ENCODE measurements around the gene B3GAT3.

B3GAT3 gene

GRCh38 chr11:62610814-62611704 is 10.7 kb downstream of the B3GAT3 start:
- peaks cover 40% of the 10 kb centered on the region for H3K36me3 ChIP-seq (ENCODE audit: control insufficient read depth, low read length)
- peaks cover 15% of the 10 kb centered on the region for H3F3A ChIP-seq (ENCODE audit: control insufficient read depth, insufficient read depth)
- no peaks in the 10 kb centered on the region for H3K27me3 ChIP-seq (ENCODE audit: control insufficient read depth, low read length)
- peaks cover 17% of the 10 kb centered on the region for H3K79me2 ChIP-seq (ENCODE audit: control insufficient read depth, low read length)
- TF ChIP-seq CTCF (IDR thresholded peaks at IDR 0.05; ENCODE audit: low read depth, low read length, poor library complexity, severe bottlenecking) (no peak), EZH2phosphoT487 (IDR thresholded peaks at IDR 0.05; ENCODE audit: borderline replicate concordance, low read length) (no peak)
- no peaks in the 10 kb centered on the region for H3K9me2 ChIP-seq (replicated peaks; ENCODE audit: control insufficient read depth, low read length)
- peak overlapping the region; percentile 64 for H3K27ac ChIP-seq (ENCODE audit: low read depth, low read length)
- H4K20me1 ChIP-seq (ENCODE audit: control insufficient read depth, insufficient read depth, low read depth, low read length): no peaks in the 10 kb centered on the region
- H3K4me2 ChIP-seq (ENCODE audit: low read length): peak overlapping the region; percentile 98
- H3K9me3 ChIP-seq (ENCODE audit: control insufficient read depth, insufficient read depth, low read length): no peaks in the 10 kb centered on the region
- peaks cover 39% of the 10 kb centered on the region for H3K4me1 ChIP-seq (ENCODE audit: control insufficient read depth, low read length)
- H3K4me3 ChIP-seq (ENCODE audit: low read length): peak overlapping the region; percentile 92

- H3K79me2 ChIP-seq (ENCODE audit: control insufficient read depth, low read length): peaks cover 17% of the 10 kb centered on the region
- no peak overlapping the region for H3K27ac ChIP-seq (ENCODE audit: low read depth, low read length)
- no peaks in the 10 kb centered on the region for H3K9me2 ChIP-seq (replicated peaks; ENCODE audit: control insufficient read depth, low read length)
- H3K27me3 ChIP-seq (ENCODE audit: control insufficient read depth, low read length): no peaks in the 10 kb centered on the region
- H3K9me3 ChIP-seq (ENCODE audit: control insufficient read depth, insufficient read depth, low read length): no peaks in the 10 kb centered on the region
- peaks cover 15% of the 10 kb centered on the region for H3F3A ChIP-seq (ENCODE audit: control insufficient read depth, insufficient read depth)
- peaks cover 43% of the 10 kb centered on the region for H3K36me3 ChIP-seq (ENCODE audit: control insufficient read depth, low read length)
- H3K4me3 ChIP-seq (ENCODE audit: low read length): peak overlapping the region; percentile 92; the same call in 1 of the 2 replicates
- peak overlapping the region; percentile 98 for H3K4me2 ChIP-seq (ENCODE audit: low read length)
- H4K20me1 ChIP-seq (ENCODE audit: control insufficient read depth, insufficient read depth, low read depth, low read length): no peaks in the 10 kb centered on the region
- no peak for TF ChIP-seq EZH2phosphoT487 (IDR thresholded peaks at IDR 0.05; ENCODE audit: borderline replicate concordance, low read length)
- TF ChIP-seq CTCF (IDR thresholded peaks at IDR 0.05; ENCODE audit: low read depth, low read length, poor library complexity, severe bottlenecking): no peak
- H3K4me1 ChIP-seq (ENCODE audit: control insufficient read depth, low read length): peaks cover 39% of the 10 kb centered on the region
Observed at GRCh38 chr11:62610403-62610802, 11.4 kb downstream of the B3GAT3 start.

GRCh38 chr11:62608776-62609175 is 13.0 kb downstream of the B3GAT3 start:
- peaks cover 49% of the 10 kb centered on the region for H3K36me3 ChIP-seq (ENCODE audit: control insufficient read depth, low read length)
- H3K27ac ChIP-seq (ENCODE audit: low read depth, low read length): no peak overlapping the region
- H3K9me3 ChIP-seq (ENCODE audit: control insufficient read depth, insufficient read depth, low read length): no peaks in the 10 kb centered on the region
- no peaks in the 10 kb centered on the region for H4K20me1 ChIP-seq (ENCODE audit: control insufficient read depth, insufficient read depth, low read depth, low read length)
- no peak overlapping the region for H3K4me2 ChIP-seq (ENCODE audit: low read length)
- no peaks in the 10 kb centered on the region for H3K9me2 ChIP-seq (replicated peaks; ENCODE audit: control insufficient read depth, low read length)
- H3K27me3 ChIP-seq (ENCODE audit: control insufficient read depth, low read length): no peaks in the 10 kb centered on the region
- no peak for TF ChIP-seq EZH2phosphoT487 (IDR thresholded peaks at IDR 0.05; ENCODE audit: borderline replicate concordance, low read length)
- no peak for TF ChIP-seq CTCF (IDR thresholded peaks at IDR 0.05; ENCODE audit: low read depth, low read length, poor library complexity, severe bottlenecking)
- H3K4me3 ChIP-seq (ENCODE audit: low read length): no peak overlapping the region
- peaks cover 39% of the 10 kb centered on the region for H3K4me1 ChIP-seq (ENCODE audit: control insufficient read depth, low read length)
- H3F3A ChIP-seq (ENCODE audit: control insufficient read depth, insufficient read depth): peaks cover 10% of the 10 kb centered on the region
- H3K79me2 ChIP-seq (ENCODE audit: control insufficient read depth, low read length): peaks cover 17% of the 10 kb centered on the region
